Heart left ventricle (tissue), 13 donors: Measurements from ENCODE around the gene RECK.

Experiments used
- POLR2A ChIP-seq, 2 donors: fragments of 450-650 bp; IDR thresholded peaks; one replicate each; pipeline ENCODE4 v1.6.1; 2017; ENCODE audit warnings: antibody characterized with exemption in 2 of 2, mild to moderate bottlenecking in 2 of 2, moderate library complexity in 2 of 2
- TF ChIP-seq, protein P1 (sequence below), 12 donors: fragments of 200-600 bp; sonication (generic) in 4 of 12; IDR thresholded peaks; one replicate each; pipeline versions ENCODE4 v1.5.0 to v1.8.0; 2018 to 2022; ENCODE audit warnings: antibody characterized with exemption in 12 of 12, mild to moderate bottlenecking in 5 of 12
- donor health status: ischemic (EF 13 %, LVEDD 7.1; RV severe dilation, severe dysfunction).
- donor health status: DM: no; HTN: yes; CAD: no.
- donor health status: DM: no; HTN: no; CAD: no.
- donor health status: ischemic (EF 25% LVEDD 6.9; RV normal size, moderate dysfunction).
- donor health status: ischemic (EF 25% LVEDD 5.7; RV mildly dilated, moderate dysfunction).
- donor health status: ischemic (EF 35%, LVEDD 5.7; RV mildly dilated, moderate dysfunction).
- donor health status: nonischemic (EF 11% LVEDD 7.7; RV severe dilation, severe dysfunction).
- donor health status: DM: yes; HTN: yes; CAD: no.
- donor health status: PGD.
- donor health status: ischemic (EF 29% LVEDD 5.4; RV normal size, mild dysfunction).
- donor health status: nonischemic (EF 23%, LVEDD 6.1; RV moderate dilation, normal function).

DNA sequence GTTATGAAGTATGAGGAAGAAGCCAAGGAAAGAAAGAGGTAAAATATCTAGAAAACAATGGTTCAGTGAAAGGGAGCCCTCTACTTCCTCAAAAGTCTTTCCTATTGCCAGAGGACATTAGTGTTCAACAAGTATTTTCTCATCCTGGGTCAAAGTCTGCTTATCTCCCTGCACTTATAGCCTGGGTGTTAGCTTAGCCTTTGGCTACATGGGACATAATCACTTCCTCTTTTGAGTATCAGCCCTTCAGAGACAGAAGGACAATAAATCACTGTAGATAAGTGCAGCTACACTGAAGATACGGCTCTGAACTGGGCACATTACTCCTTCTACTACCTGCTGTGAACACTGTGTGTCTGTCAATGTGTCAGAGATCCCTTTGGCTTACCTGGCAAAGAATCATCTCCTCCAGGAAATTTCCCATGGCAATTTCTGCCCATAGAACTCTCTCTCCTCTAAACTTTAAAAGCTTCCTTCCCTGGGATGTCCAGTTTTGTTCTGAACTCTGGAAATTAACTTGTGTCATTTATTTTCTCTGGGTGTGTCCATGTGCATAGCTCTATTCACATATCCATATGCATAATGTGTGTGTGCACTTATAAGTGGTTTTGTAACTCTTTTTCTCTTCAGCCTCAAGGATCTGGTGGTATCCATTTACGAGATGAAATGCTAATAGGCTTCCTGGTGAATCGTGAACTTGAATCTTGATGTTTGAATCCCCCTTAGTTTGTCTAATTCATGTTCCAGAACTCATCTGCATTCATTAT, 30.0 kb upstream of the RECK start:
- TF ChIP-seq, protein P1, sequence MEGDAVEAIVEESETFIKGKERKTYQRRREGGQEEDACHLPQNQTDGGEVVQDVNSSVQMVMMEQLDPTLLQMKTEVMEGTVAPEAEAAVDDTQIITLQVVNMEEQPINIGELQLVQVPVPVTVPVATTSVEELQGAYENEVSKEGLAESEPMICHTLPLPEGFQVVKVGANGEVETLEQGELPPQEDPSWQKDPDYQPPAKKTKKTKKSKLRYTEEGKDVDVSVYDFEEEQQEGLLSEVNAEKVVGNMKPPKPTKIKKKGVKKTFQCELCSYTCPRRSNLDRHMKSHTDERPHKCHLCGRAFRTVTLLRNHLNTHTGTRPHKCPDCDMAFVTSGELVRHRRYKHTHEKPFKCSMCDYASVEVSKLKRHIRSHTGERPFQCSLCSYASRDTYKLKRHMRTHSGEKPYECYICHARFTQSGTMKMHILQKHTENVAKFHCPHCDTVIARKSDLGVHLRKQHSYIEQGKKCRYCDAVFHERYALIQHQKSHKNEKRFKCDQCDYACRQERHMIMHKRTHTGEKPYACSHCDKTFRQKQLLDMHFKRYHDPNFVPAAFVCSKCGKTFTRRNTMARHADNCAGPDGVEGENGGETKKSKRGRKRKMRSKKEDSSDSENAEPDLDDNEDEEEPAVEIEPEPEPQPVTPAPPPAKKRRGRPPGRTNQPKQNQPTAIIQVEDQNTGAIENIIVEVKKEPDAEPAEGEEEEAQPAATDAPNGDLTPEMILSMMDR (IDR thresholded peaks at IDR 0.05), result no peak
- TF ChIP-seq POLR2A (IDR thresholded peaks at IDR 0.05), result no peak
